K562 (cell line): ENCODE measurements around the gene FAM83E. TPM values are rescaled to one million over a fixed set of nuclear protein-coding genes. Genes with fewer than 3 reads are reported as not detected.
A peak's percentile ranks its signal among the peaks of the same experiment; 100 is the strongest.

Experiments
- ARID3A ChIP-seq: IDR thresholded peaks from 2 replicates; pipeline ENCODE4 v1.6.1; 2012; ENCODE audit warnings: low read depth, low read length, improper control_type of control experiment, borderline replicate concordance
- ASH1L ChIP-seq: fragments of 450-650 bp; IDR thresholded peaks from 2 replicates; pipeline ENCODE4 v1.6.1; 2018; ENCODE audit warnings: borderline replicate concordance, mild to moderate bottlenecking, low read depth; ENCODE audit not compliant: partially characterized antibody
- COPS2 ChIP-seq: fragments of 450-650 bp; conservative IDR thresholded peaks from 2 replicates; pipeline ENCODE4 v1.6.1; 2016; ENCODE audit warnings: mild to moderate bottlenecking, moderate library complexity
- CXXC5 ChIP-seq: fragments of 250-450 bp; sonication (Bioruptor Pico); IDR thresholded peaks from 2 replicates; pipeline ENCODE4 v1.8.0; 2022; ENCODE audit warnings: inconsistent platforms, mild to moderate bottlenecking, moderate library complexity
- DLX4 ChIP-seq: fragments of 250-450 bp; sonication (Bioruptor Pico); IDR thresholded peaks from 2 replicates; pipeline ENCODE4 v1.6.1; 2021; ENCODE audit warnings: mild to moderate bottlenecking
- ETV6 ChIP-seq, 3 experiments: fragments of 150-350 bp in 1 of 3; sonication (generic) in 1 of 3; formaldehyde crosslinking in 1 of 3; IDR thresholded peaks; 2 replicates each; pipeline versions ENCODE4 v1.6.1 to v1.8.0; 2014 to 2022; ENCODE audit warnings: borderline replicate concordance in 2 of 3, low read depth in 2 of 3, antibody characterized with exemption in 1 of 3, low read length in 1 of 3, mild to moderate bottlenecking in 1 of 3, missing genetic modification reagents in 1 of 3
- HSF4 ChIP-seq: fragments of 250-450 bp; sonication (Bioruptor Pico); IDR thresholded peaks from 2 replicates; pipeline ENCODE4 v2.1.2; 2022; ENCODE audit warnings: mild to moderate bottlenecking, moderate library complexity, borderline replicate concordance
- KLF13 ChIP-seq: fragments of 450-650 bp; IDR thresholded peaks from 2 replicates; pipeline ENCODE4 v1.6.1; 2016; ENCODE audit warnings: missing genetic modification characterization, low read depth, mild to moderate bottlenecking, missing compliant biosample characterization, moderate library complexity, borderline replicate concordance
- MXI1 ChIP-seq: IDR thresholded peaks from 2 replicates; pipeline ENCODE4 v1.6.1; 2011; ENCODE audit warnings: low read depth, mild to moderate bottlenecking, improper control_type of control experiment, low read length
- PHB2 ChIP-seq: fragments of 450-650 bp; IDR thresholded peaks from 2 replicates; pipeline ENCODE4 v1.6.1; 2017; ENCODE audit warnings: low read depth
- RCOR1 ChIP-seq, 2 experiments: IDR thresholded peaks; 2 replicates each; pipeline ENCODE4 v1.6.1; 2012; ENCODE audit warnings: low read depth in 2 of 2, low read length in 2 of 2, borderline replicate concordance in 1 of 2, improper control_type of control experiment in 1 of 2
- STAG1 ChIP-seq: sonication (generic); formaldehyde crosslinking; IDR thresholded peaks from 2 replicates; pipeline ENCODE4 v1.5.0; 2020; ENCODE audit warnings: missing genetic modification reagents, borderline replicate concordance
- TFE3 ChIP-seq: fragments of 450-650 bp; formaldehyde crosslinking; IDR thresholded peaks from 2 replicates; pipeline ENCODE4 v1.4.0; 2020; ENCODE audit warnings: mild to moderate bottlenecking, mixed read lengths
- YY1 ChIP-seq, 3 experiments: IDR thresholded peaks; 2 replicates each; pipeline ENCODE4 v1.6.1; 2011; ENCODE audit warnings: low read length in 2 of 3, mild to moderate bottlenecking in 2 of 3, moderate library complexity in 2 of 3, borderline replicate concordance in 1 of 3, control low read depth in 1 of 3, low read depth in 1 of 3; ENCODE audit not compliant: insufficient read depth in 3 of 3, insufficient replicate concordance in 2 of 3, control insufficient read depth in 1 of 3, insufficient read length in 1 of 3; ENCODE audit errors: extremely low read depth in 1 of 3
- ZBTB5 ChIP-seq: fragments of 450-650 bp; IDR thresholded peaks from 2 replicates; pipeline ENCODE4 v1.6.1; 2017; ENCODE audit warnings: antibody characterized with exemption
- ZBTB7A ChIP-seq: IDR thresholded peaks from 2 replicates; pipeline ENCODE4 v1.6.1; 2011; ENCODE audit warnings: low read depth, mild to moderate bottlenecking, low read length, moderate library complexity, borderline replicate concordance; ENCODE audit not compliant: control insufficient read depth
- ZNF384 ChIP-seq: IDR thresholded peaks from 2 replicates; pipeline ENCODE4 v1.6.1; 2012; ENCODE audit warnings: low read depth, low read length, improper control_type of control experiment
- ZNF436 ChIP-seq: fragments of 250-450, 450-650 bp; sonication (Bioruptor Pico); formaldehyde crosslinking; IDR thresholded peaks from 2 replicates; pipeline ENCODE4 v1.7.0; 2020; ENCODE audit warnings: mild to moderate bottlenecking
- polyA plus RNA-seq, 8 experiments: library from polyadenylated mRNA; depleted of rRNA in 4 of 8; stranded (reverse) in 5 of 8; unstranded in 3 of 8; fragments of >200 nt; fragmentation: Nextera tagmentation in 2 of 8; fragmentation: Illumina TruSeq in 1 of 8; extraction: Ambion mirVana in 2 of 8; extraction: Trizol in 1 of 8; gene quantifications; 2 replicates each; pipeline versions ENCODE4 v1.2.1 to v1.2.3, GENCODE V29; 2011 to 2014; ENCODE audit warnings: inconsistent platforms in 1 of 8, missing spikeins in 1 of 8
- total RNA-seq, 7 experiments: library from RNA; depleted of rRNA in 6 of 7; stranded (reverse); fragments of >200 nt in 6 of 7; fragmentation: Illumina TruSeq in 2 of 7; extraction: Trizol in 2 of 7; gene quantifications; 2 replicates each; pipeline versions ENCODE4 v1.2.1 to v1.2.3, GENCODE V29; 2011 to 2021; ENCODE audit warnings: low replicate concordance in 1 of 7

Gene FAM83E
- total and polyA plus RNA-seq, 9 of the 15 experiments (the other 6 are each of a cell fraction or from before 2014, with no cell fraction given): 0.15 to 0.87 (median 0.29) TPM; not detected in 4

- TF ChIP-seq TFE3 (no peak), ARID3A (no peak), HSF4 (CRISPR knock-in tag) (no peak), CXXC5 (CRISPR knock-in tag) (peak; percentile 88), PHB2 (no peak), STAG1 (no peak), ETV6 (IDR thresholded peaks at IDR 0.05; ENCODE audit: borderline replicate concordance in 1 of 2, low read depth in 2 of 2, low read length in 1 of 2) (no peak), ETV6 (CRISPR knock-in tag; IDR thresholded peaks at IDR 0.05; ENCODE audit: borderline replicate concordance) (no peak), ZBTB7A (peak; percentile 23; the same call in 1 of the 2 replicates), KLF13 (tag) (peak; percentile 33; the same call in 1 of the 2 replicates), MXI1 (no peak; the same call in 1 of the 2 replicates), ZNF384 (no peak), RCOR1 (IDR thresholded peaks at IDR 0.05; ENCODE audit: borderline replicate concordance in 1 of 2, low read depth in 2 of 2, low read length in 2 of 2) (peak; percentile 35 to 43; a peak in 1 of 4 replicates), YY1 (IDR thresholded peaks at IDR 0.05; ENCODE audit: borderline replicate concordance in 1 of 3, control insufficient read depth in 1 of 3, extremely low read depth in 1 of 3, insufficient read depth in 3 of 3, insufficient read length in 1 of 3, insufficient replicate concordance in 2 of 3, low read depth in 1 of 3, low read length in 2 of 3) (peak; percentile 99 to 100 (median 100)), ZBTB5 (no peak), ASH1L (peak; percentile 55), DLX4 (CRISPR knock-in tag) (no peak), ZNF436 (CRISPR knock-in tag) (no peak), COPS2 (no peak)
Measured at GRCh38 chr19:48624067-48624594, 9.3 kb upstream of the FAM83E start (continued).
